NCI-H2227 (cell line): ENCODE results near the gene MYBPC1.
A peak's percentile ranks its signal among the peaks of the same experiment; 100 is the strongest.
"Not testable (repeated sequence)": the region's sequence is repeated elsewhere in the genome, so short reads cannot be mapped to it uniquely, and the experiment has no call there.

ENCODE experiments used
- DNase-seq: peaks from one replicate; lab custom pipeline; 2025; ENCODE audit not compliant: unreplicated experiment; lab: John Stamatoyannopoulos, UW

Gene MYBPC1, protein sequence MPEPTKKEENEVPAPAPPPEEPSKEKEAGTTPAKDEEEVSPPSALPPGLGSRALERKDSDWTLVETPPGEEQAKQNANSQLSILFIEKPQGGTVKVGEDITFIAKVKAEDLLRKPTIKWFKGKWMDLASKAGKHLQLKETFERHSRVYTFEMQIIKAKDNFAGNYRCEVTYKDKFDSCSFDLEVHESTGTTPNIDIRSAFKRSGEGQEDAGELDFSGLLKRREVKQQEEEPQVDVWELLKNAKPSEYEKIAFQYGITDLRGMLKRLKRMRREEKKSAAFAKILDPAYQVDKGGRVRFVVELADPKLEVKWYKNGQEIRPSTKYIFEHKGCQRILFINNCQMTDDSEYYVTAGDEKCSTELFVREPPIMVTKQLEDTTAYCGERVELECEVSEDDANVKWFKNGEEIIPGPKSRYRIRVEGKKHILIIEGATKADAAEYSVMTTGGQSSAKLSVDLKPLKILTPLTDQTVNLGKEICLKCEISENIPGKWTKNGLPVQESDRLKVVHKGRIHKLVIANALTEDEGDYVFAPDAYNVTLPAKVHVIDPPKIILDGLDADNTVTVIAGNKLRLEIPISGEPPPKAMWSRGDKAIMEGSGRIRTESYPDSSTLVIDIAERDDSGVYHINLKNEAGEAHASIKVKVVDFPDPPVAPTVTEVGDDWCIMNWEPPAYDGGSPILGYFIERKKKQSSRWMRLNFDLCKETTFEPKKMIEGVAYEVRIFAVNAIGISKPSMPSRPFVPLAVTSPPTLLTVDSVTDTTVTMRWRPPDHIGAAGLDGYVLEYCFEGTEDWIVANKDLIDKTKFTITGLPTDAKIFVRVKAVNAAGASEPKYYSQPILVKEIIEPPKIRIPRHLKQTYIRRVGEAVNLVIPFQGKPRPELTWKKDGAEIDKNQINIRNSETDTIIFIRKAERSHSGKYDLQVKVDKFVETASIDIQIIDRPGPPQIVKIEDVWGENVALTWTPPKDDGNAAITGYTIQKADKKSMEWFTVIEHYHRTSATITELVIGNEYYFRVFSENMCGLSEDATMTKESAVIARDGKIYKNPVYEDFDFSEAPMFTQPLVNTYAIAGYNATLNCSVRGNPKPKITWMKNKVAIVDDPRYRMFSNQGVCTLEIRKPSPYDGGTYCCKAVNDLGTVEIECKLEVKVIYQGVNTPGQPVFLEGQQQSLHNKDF

DNA sequence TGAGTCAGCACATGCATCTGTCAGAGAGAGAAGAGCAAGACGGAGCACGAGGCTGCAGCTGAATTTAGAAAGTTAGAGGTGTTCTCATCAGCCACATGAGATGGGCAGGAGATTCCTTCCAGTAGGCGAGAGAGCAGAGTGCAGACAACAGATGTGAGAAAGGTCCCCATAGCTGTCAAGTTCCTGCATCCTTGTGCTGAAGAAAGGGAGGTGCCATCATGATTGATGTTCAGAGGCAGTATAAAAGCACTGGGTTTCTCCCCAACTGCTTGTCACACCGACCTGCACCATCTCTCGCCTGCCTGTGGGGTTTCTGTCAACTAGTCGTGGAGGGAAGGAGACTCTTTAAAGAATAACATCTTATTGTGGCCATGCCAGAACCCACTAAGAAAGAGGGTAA is at the start of gene MYBPC1:
MYBPC1 (plus strand) TSS at position 272 of the 400 bp plus-strand sequence; CDS start at position 372, 100 bp downstream.
- peak; percentile 11 for DNase-seq

DNA sequence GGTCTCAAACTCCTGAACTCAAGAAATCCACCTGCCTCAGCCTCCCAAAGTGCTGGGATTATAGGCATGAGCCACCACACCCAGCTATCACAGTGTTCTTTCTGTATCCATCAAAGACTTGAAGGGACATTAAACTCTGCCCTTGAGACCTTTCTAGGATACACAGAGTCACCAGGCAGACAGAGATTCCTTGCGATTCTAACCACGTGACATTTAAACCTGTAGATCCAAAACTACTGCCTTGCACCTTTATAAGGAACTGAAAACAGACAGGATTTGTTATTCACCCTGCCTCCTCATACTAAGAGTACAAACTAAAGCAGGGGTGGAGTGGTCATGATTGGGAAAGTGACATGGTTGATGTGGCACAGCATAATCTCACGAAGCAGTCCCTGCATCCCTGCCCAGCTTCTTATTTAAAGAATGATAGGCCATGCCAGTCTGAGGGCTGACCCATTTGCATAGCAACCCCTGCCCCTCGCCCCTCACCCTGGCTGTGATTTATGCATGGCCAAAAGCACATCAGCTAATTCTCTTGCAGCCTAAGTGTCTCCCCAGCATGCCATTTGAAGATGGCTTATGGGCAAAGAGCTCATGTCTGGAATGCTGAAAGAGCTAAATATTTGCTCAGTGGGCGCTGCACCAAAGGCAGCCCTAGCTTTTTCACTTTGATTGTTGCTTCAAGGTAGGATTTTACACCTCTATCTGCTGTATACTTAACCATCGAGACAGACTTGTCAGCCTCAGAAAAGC is 43.2 kb upstream of the MYBPC1 start:
- DNase-seq = no peak

DNA sequence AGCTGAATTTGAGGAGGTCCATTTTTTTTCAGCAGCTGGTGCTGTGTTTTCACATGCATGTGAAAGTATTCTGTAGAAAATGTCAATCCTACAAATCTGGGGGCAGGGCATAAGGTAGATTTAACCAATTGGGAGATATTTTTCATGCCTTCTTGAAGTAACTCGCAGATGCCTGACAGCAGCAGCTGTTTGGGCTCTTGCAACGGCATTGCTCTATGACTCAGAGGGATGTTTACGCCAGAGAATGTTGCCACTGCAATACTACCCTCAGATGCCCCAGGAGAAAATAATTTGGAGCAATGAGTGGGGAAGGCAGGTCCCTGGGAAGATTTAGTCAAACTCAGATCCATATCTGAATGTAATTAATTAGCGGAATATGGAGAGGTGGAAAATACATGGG is 42.5 kb upstream of the MYBPC1 start:
- no peak for DNase-seq

DNA sequence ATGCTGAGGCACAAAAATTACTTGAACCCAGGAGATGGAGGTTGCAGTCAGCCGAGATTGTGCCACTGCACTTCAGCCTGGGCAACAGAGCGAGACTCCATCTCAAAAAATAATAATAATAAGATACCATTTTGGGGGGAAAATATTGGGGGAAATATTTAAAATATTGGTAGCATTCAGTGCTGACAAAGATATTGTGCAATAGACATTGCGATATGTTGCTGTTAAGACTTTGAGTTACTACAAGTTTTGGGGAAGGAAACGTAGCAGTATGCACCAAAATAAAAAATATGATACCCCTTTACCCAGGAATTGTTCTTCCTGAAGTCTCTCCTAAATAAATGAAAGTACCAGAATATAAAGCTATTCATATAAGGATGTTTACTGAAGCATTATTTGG is 37.7 kb upstream of the MYBPC1 start:
- no peak for DNase-seq

DNA sequence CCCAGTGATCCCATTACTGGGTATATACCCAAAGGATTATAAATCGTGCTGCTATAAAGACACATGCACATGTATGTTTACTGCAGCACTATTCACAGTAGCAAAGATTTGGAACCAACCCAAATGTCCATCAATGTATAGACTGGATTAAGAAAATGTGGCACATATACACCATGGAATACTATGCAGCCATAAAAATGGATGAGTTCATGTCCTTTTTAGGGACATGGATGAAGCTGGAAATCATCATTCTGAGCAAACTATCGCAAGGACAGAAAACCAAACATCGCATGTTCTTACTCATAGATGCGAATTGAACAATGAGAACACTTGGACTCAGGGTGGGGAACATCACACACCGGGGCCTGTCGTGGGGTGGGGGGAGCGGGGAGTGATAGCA is 36.0 kb upstream of the MYBPC1 start:
- DNase-seq = not testable (repeated sequence)

DNA sequence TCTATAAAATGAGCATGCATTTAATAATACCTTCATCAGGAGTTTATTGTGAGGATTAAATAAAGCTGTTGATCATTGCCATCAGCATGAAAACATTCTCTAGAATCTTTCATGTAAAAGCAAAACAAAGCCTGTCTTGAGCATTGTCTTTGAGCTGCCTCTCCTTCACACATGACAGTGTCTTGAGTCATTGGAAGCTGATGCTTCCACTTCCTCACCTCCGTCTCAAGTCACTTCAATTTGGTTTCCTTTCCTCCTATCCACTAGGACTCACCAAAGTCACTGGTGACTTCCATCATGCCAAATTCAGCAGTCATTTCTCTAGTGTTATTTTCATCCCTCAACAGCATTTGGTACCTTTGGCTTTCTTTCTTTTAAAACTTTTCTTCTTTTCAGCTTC is 31.6 kb upstream of the MYBPC1 start:
- DNase-seq = no peak

DNA sequence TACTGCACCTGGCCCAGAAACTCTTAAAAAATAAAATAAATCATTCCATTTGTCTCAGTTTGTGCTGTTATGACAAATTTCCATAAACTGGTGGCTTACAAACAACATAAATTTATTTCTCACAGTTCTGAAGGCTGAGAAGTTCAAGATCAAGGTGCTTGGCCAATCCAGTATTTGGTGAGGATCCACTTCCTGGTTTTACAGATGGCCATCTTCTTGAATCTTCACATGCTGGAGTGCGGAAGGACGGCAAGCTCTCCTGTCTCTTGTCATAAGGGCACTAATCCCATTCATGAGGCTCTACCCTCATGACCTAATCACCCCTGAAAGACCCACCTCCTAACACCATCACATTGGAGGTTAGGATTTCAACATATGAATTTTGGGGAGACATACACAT is 29.9 kb upstream of the MYBPC1 start:
- no peak for DNase-seq

DNA sequence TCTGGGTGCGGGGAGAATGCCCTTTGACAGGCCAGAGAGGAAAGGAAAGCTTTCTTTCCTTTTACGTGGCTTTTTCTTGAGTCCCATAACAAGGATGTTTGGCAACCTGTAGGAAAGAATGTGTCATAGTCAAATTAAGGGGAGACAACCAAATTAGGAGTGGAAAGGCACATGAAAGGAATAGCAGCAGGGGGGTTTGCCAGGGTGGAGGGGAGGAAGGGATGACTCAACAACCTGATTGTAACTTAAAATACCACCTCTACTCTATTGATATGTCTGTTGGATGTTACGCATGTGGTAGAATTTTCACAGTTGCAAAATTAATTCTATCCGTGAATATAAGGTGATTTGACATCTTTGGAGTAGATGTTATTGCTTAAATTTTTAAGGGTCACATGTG is 28.5 kb upstream of the MYBPC1 start:
- DNase-seq = no peak

DNA sequence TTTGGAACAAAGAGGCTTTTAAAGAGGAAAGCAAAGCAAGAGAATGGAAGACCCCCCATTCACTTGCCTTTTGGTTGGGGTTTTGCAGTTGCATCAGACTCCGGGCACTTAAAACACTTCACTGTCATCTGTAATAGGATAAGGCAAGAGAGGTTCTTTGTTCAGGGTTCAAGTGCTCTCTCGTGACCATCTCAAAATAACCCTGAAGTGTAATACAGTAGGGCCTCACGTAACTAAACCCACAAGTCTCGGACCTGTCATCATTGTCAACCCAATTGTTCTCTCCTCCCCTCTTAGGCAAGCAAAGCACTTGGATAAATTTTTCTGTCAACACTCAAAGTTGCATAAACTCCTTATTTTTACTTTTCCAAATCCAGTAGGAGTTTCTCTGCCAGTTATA is 26.9 kb upstream of the MYBPC1 start:
- DNase-seq = no peak

DNA sequence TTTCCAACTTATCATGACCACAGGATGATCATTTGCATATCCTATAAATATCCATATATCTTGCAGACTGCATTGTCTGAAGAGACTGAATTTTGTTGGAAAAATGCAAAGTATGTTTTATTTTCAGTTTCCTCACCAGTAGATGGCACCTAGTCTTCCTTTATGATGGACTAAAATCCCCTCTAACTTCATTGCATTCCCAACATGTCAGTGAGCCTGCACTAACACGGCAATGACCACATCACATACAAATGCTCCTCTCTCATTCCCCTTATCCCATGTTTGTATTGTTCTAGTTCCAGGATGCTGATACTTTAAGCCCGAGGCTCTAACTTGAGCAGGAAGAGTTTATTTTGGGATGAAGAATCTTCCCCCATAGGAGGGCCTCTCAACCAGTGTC is 24.7 kb upstream of the MYBPC1 start:
- DNase-seq = peak; percentile 22

DNA sequence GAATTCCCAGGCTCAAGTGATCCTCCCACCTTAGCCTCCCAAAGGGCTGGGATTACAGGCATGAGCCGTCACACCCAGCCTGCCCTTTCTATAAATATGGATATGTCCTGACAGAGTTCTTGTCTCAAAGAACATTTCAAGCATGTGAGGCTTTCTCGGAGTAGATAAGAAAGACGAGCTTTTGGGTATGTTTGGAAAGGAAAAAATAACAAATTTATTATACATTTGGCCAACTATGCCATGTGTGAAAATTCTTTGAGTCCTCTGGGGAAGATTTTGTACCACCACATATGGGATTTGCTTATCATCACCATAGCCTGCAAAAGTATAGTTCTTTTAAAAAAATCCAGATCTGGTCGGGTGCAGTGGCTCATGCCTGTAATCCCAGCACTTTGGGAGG is 23.7 kb upstream of the MYBPC1 start:
- DNase-seq = no peak

DNA sequence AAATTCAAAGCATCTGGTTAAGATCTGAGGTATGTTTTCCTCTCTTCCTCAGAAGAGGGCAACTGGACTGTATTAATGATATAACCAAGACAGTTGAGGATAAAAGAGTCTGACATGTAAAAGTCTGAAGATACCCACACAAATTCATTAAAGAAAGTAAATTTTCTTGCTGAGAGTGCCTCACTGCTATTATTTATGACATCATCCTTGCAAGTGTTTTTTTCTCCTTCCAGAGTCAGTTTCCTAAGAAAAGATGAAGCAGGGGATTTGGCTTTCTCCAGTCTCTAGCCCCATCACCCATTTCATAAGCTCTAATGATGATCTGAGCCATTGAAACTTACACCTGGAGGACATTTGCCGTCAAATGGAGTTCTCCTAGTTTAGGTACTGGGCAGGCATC is 21.0 kb upstream of the MYBPC1 start:
- DNase-seq = no peak

DNA sequence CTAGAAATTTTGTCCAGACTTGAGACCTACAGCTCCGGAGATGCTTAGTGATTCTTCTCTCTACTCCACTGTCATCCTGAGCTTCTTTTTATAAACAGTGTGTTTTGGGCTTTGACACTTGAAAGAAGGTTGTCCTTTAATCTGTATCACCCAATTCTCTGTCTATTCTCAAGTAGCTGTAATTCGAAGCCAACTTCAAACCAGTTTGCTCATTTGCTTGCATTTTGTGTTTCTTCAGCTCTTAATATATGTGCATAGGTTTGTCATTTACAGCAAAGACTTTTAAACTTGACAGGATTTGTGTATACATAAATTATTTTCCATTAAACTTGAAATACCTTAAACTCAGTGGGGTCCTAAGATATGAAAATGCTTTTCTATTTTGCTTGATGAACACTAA is 16.4 kb upstream of the MYBPC1 start:
- DNase-seq = no peak

DNA sequence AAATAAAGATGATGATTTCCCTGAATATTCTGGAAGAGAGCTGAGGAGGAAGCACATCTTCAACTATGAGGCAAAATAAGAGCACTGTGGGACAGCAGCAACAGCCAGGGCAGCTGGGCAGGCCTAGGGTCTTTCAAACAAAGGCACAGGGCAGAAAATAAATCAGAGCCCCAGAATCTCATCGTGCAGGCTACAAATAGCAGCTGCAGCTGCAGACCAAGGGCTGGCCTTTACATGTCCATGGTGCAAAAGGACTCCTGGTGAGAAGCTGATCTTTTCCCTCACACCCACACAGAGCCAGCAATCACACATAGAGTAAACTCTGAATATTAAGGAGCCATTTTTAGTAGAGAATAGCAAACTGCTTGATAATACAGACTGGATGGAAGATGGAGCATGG is 13.6 kb upstream of the MYBPC1 start:
- no peak for DNase-seq

DNA sequence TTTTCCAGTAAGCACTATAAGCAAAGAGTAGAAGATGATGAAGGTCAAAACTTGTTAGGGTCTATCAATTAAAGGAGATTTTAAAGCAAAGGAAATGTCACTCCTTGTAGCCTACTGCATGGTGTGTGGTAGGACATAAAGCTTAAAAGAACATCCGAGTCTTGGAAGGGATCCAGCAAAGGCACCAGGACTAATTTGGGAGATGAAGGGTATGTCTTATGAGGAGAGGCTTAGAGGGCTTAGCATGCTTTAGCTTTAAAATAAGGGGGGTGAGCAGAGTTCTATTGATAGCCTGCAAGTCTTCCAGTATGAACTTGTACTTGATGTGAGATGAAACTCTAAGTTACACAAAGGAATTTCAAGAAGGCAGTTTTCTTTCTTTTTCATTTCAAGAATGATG is 11.8 kb upstream of the MYBPC1 start:
- DNase-seq = no peak

DNA sequence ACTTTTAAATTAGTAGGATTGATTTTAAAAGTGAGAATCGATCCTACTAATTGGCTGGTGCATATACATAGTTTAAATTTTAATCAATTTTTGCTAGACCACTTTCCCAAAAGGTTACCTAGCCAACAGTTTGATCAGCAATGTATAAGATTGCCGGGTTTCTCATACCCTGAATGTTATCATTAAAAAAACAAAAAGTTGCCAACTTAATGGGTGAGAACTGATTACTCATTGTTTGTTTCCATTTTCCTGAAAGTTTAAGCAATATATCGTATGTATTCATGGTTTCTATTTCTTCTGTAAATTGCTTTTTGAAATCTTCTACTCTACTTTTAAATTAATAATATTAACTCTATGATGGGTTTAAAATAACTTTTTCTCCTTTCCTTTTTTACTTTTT is 4.4 kb upstream of the MYBPC1 start:
- DNase-seq = no peak

DNA sequence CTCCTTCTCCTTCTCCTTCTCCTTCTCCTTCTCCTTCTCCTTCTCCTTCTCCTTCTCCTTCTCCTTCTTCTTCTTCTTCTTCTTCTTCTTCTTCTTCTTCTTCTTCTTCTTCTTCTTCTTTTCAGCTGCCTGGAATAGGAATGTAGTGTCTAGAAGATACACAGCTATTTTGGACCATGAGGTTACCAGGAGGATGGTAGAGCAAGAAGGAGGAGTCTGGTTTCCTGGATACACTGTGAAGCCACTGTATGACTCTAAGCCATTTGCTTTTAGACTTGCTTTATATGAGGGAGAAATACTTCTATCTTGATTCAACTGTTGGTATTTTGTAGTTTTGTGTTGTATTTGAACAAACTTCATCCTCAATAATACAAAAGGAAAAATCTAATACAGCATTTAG is 3.0 kb upstream of the MYBPC1 start:
- DNase-seq = no peak

DNA sequence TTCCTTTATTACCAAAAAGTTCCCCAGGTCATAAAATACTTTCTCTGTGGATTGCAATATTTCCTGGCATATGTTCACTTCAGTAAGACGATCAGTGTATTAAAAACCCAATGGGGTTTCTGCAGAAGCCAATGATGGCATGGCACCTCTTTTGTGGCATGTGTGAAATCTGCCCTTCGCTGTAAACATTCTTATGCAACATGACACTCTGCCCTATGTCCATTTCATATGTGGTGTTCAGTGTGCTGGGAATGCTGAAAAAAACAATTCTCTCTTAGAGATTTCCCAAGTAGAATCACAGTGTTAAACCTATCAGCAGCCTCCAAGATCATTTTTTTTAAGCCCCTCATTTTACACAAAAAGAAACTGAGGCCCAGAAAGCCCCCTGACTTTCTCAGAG is 2.3 kb upstream of the MYBPC1 start:
- no peak for DNase-seq

DNA sequence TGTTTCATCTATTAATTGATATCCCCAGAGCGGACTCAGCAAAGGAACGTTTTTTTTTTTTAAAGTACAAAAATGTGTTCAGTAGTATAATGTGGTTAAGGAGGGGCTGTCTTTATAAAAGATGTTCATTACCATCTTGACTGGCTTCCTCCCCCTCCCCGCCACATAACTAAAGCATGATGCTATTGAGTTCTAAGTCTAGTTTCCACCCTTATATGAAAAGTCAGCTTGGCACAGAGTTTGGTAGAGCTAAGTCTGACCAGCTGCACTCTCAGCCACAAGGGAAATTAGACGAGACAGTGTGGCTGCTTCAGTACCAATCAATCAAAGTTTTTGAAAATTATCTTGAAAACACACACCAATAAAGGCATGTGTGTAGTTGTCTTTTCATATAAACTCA is 1.9 kb upstream of the MYBPC1 start:
- no peak for DNase-seq

DNA sequence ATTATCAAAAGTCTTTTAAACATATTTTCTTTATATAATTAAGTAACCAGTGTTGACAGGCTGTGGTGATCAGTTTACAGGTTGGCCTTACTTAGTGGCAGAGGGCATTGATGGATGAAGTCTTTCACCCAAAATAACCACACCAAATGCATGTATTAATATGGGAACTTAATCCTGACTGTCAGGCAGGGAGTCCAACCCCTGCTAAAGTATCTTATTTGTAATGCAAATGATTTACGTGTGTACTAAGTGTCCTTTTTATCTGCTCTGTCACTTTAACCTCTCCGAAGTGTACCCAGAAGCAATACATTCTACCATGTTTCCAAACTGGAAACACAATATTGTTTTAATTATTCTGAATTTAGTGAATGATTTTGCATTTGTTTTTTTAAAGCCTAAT is 1.4 kb downstream of the MYBPC1 start:
- DNase-seq = no peak

DNA sequence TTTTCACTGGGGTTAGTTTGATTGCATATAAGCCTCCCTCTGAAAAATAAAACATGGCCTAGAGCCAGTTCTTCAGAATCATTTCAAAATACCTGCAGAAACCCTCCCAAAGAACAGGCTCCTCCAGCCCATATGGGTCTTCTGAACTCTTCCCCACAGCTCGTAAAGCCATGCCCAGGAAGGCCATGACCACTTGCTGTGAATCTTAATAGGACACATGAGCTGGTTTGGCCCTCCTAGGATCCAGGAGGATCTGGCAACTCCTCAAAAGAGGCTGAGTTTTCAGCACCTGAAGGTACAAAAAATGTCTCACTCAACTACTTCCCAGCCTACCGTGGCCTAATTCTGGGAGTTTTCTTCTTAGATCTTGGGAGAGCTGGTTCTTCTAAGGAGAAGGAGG is 2.4 kb downstream of the MYBPC1 start:
- DNase-seq = no peak
